HepG2 (cell line): ENCODE results near the gene SRP68. TPM values are rescaled to one million over a fixed set of nuclear protein-coding genes. Genes with fewer than 3 reads are reported as not detected.
A peak's percentile ranks its signal among the peaks of the same experiment; 100 is the strongest.

Experiments used
- CERS6 ChIP-seq: sonication (generic); formaldehyde crosslinking; IDR thresholded peaks from 2 replicates; pipeline ENCODE4 v1.5.0; 2020; ENCODE audit warnings: missing genetic modification reagents
- IRF9 ChIP-seq: sonication (generic); formaldehyde crosslinking; IDR thresholded peaks from 2 replicates; pipeline ENCODE4 v1.8.0; 2022; ENCODE audit warnings: missing genetic modification reagents, mild to moderate bottlenecking, borderline replicate concordance
- RARA ChIP-seq: IDR thresholded peaks from 2 replicates; pipeline ENCODE4 v1.6.1; 2016; ENCODE audit warnings: missing genetic modification reagents, missing compliant biosample characterization
- SNAI1 ChIP-seq: sonication (generic); formaldehyde crosslinking; IDR thresholded peaks from 2 replicates; pipeline ENCODE4 v1.5.0; 2020; ENCODE audit warnings: mild to moderate bottlenecking, missing genetic modification reagents, borderline replicate concordance
- TBX2 ChIP-seq: sonication (generic); formaldehyde crosslinking; IDR thresholded peaks from 2 replicates; pipeline ENCODE4 v1.5.0; 2020; ENCODE audit warnings: missing genetic modification reagents, mild to moderate bottlenecking, borderline replicate concordance
- ZFP91 ChIP-seq: sonication (generic); formaldehyde crosslinking; IDR thresholded peaks from 2 replicates; pipeline ENCODE4 v1.9.0; 2022; ENCODE audit warnings: missing genetic modification reagents, mild to moderate bottlenecking, borderline replicate concordance
- ZNF318 ChIP-seq: sonication (generic); formaldehyde crosslinking; IDR thresholded peaks from 2 replicates; pipeline ENCODE4 v1.4.0; 2020; ENCODE audit warnings: mild to moderate bottlenecking, missing genetic modification reagents
- ZNF780A ChIP-seq: sonication (generic); formaldehyde crosslinking; IDR thresholded peaks from 2 replicates; pipeline ENCODE4 v1.8.0; 2022; ENCODE audit warnings: mild to moderate bottlenecking, missing genetic modification reagents, moderate library complexity
- polyA plus RNA-seq, 8 experiments: library from polyadenylated mRNA; depleted of rRNA in 3 of 8; stranded (reverse) in 7 of 8; unstranded in 1 of 8; fragments of >200 nt; fragmentation: Illumina TruSeq in 4 of 8; extraction: Trizol in 4 of 8; gene quantifications; 2 replicates each; pipeline versions ENCODE4 v1.2.1 to v1.2.3, GENCODE V29; 2011 to 2016; ENCODE audit warnings: low read depth in 4 of 8, missing spikeins in 1 of 8, mixed read lengths in 1 of 8; ENCODE audit not compliant: insufficient read depth in 1 of 8
- total RNA-seq, 5 experiments: library from RNA; depleted of rRNA; stranded (reverse); fragments of >200 nt; fragmentation: Illumina TruSeq; extraction: Trizol; gene quantifications; 2 replicates each; pipeline ENCODE4 v1.2.3, GENCODE V29; 2016; ENCODE audit warnings: low read depth in 1 of 5

The SRP68 gene
- total and polyA plus RNA-seq, 2 of the 13 experiments (the other 11 are each of a cell fraction or from before 2014, with no cell fraction given), result 39.8 to 74.3 TPM

- TF ChIP-seq IRF9 (no peak), SNAI1 (CRISPR knock-in tag) (no peak), ZFP91 (CRISPR knock-in tag) (peak; percentile 77; the same call in 1 of the 2 replicates), TBX2 (CRISPR knock-in tag) (no peak), RARA (0 out of 2 replicates have a peak, but pooled peaks have one; percentile 27), CERS6 (CRISPR knock-in tag) (no peak), ZNF780A (CRISPR knock-in tag) (no peak), ZNF318 (CRISPR knock-in tag) (no peak)
These were observed 66.8 kb downstream of the SRP68 start (continued) for GRCh38 chr17:76005263-76006149.
